ENCODE results near the gene NRBP1.

- TF ChIP-seq, protein P1, sequence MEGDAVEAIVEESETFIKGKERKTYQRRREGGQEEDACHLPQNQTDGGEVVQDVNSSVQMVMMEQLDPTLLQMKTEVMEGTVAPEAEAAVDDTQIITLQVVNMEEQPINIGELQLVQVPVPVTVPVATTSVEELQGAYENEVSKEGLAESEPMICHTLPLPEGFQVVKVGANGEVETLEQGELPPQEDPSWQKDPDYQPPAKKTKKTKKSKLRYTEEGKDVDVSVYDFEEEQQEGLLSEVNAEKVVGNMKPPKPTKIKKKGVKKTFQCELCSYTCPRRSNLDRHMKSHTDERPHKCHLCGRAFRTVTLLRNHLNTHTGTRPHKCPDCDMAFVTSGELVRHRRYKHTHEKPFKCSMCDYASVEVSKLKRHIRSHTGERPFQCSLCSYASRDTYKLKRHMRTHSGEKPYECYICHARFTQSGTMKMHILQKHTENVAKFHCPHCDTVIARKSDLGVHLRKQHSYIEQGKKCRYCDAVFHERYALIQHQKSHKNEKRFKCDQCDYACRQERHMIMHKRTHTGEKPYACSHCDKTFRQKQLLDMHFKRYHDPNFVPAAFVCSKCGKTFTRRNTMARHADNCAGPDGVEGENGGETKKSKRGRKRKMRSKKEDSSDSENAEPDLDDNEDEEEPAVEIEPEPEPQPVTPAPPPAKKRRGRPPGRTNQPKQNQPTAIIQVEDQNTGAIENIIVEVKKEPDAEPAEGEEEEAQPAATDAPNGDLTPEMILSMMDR (IDR thresholded peaks at IDR 0.05): no peak
- TF ChIP-seq POLR2A (IDR thresholded peaks at IDR 0.05): peak; percentile 38 to 66
Measured at GRCh38 chr2:27380626-27381545, 47.5 kb upstream of the NRBP1 start, which contains the start of gene ZNF513.
